ENCODE results near the gene TMTC1.

The TMTC1 gene

DNA sequence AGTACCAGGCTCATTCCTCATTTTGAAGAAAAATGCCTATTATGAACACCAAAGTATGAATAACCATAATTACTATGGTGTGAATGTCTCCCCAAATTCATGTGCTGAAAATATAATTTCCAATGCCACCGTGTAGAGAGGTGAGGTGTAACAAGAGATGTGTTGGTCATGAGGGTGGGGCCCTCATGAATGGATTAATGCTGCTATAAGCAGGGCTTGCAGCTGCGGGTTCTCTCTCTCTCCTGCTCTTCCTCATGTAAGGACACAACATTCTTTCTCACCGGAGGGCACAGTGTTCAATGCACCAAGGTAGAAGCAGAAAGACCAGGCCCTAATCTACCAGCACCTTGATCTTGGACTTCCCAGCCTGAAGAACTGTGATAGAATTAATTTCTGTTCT lies 70.0 kb downstream of the TMTC1 start:
- Histone ChIP-seq H3K27ac (ENCODE audit: low read depth, low read length, poor library complexity, severe bottlenecking) (no peak overlapping the region), H4K20me1 (ENCODE audit: insufficient read depth, low read length) (no peaks in the 10 kb centered on the region), H3K9ac (ENCODE audit: low read length) (no peak overlapping the region), H3K27me3 (ENCODE audit: insufficient read depth, low read length) (no peaks in the 10 kb centered on the region), H3K9me3 (ENCODE audit: low read length) (no peaks in the 10 kb centered on the region), H3K4me1 (ENCODE audit: insufficient read depth, low read length, severe bottlenecking) (no peaks in the 10 kb centered on the region), H3K9me2 (ENCODE audit: low read depth, low read length) (no peaks in the 10 kb centered on the region), H2AFZ (ENCODE audit: low read length) (no peak overlapping the region), H3K79me2 (ENCODE audit: insufficient read depth, low read length) (no peaks in the 10 kb centered on the region), H3F3A (ENCODE audit: insufficient read depth, low read length) (no peaks in the 10 kb centered on the region), H3K36me3 (ENCODE audit: insufficient read depth, low read length) (no peaks in the 10 kb centered on the region), H3K4me3 (ENCODE audit: low read depth, low read length, poor library complexity, severe bottlenecking) (no peak overlapping the region), H3K4me2 (ENCODE audit: low read length) (no peak overlapping the region)
- TF ChIP-seq EZH2 (IDR thresholded peaks at IDR 0.05; ENCODE audit: borderline replicate concordance, low read length), result no peak
- TF ChIP-seq, protein P1, sequence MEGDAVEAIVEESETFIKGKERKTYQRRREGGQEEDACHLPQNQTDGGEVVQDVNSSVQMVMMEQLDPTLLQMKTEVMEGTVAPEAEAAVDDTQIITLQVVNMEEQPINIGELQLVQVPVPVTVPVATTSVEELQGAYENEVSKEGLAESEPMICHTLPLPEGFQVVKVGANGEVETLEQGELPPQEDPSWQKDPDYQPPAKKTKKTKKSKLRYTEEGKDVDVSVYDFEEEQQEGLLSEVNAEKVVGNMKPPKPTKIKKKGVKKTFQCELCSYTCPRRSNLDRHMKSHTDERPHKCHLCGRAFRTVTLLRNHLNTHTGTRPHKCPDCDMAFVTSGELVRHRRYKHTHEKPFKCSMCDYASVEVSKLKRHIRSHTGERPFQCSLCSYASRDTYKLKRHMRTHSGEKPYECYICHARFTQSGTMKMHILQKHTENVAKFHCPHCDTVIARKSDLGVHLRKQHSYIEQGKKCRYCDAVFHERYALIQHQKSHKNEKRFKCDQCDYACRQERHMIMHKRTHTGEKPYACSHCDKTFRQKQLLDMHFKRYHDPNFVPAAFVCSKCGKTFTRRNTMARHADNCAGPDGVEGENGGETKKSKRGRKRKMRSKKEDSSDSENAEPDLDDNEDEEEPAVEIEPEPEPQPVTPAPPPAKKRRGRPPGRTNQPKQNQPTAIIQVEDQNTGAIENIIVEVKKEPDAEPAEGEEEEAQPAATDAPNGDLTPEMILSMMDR (IDR thresholded peaks at IDR 0.05; ENCODE audit: low read length), result no peak

DNA sequence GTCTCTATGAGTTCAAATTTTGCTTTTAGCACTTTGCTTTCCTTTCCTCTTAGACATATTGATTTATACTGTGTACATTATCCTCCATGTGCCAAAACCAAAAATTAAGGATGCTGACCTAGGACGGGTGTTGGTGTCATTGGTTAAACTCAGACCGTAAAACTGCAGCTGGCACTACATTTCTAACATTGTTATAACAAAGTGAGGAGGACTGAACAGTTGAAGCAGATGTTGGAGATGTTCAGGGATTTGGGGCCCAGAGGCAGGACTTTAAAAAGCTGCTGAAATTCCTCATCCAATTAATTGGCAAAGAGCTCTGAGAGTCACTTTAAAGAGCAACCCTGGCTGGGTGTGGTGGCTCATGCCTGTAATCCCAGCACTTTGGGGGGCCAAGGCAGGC lies 72.4 kb downstream of the TMTC1 start:
- Histone ChIP-seq H3K27me3 (ENCODE audit: insufficient read depth, low read length) (no peaks in the 10 kb centered on the region), H3K79me2 (ENCODE audit: insufficient read depth, low read length) (no peaks in the 10 kb centered on the region), H3F3A (ENCODE audit: insufficient read depth, low read length) (no peaks in the 10 kb centered on the region), H3K4me1 (ENCODE audit: insufficient read depth, low read length, severe bottlenecking) (no peaks in the 10 kb centered on the region), H3K4me2 (ENCODE audit: low read length) (no peak overlapping the region), H3K4me3 (ENCODE audit: low read depth, low read length, poor library complexity, severe bottlenecking) (no peak overlapping the region), H3K9me2 (ENCODE audit: low read depth, low read length) (no peaks in the 10 kb centered on the region), H3K9ac (ENCODE audit: low read length) (no peak overlapping the region), H3K9me3 (ENCODE audit: low read length) (no peaks in the 10 kb centered on the region), H2AFZ (ENCODE audit: low read length) (no peak overlapping the region), H4K20me1 (ENCODE audit: insufficient read depth, low read length) (no peaks in the 10 kb centered on the region), H3K36me3 (ENCODE audit: insufficient read depth, low read length) (no peaks in the 10 kb centered on the region), H3K27ac (ENCODE audit: low read depth, low read length, poor library complexity, severe bottlenecking) (no peak overlapping the region)
- TF ChIP-seq, protein P1 (IDR thresholded peaks at IDR 0.05; ENCODE audit: low read length), result no peak
- no peak for TF ChIP-seq EZH2 (IDR thresholded peaks at IDR 0.05; ENCODE audit: borderline replicate concordance, low read length)

DNA sequence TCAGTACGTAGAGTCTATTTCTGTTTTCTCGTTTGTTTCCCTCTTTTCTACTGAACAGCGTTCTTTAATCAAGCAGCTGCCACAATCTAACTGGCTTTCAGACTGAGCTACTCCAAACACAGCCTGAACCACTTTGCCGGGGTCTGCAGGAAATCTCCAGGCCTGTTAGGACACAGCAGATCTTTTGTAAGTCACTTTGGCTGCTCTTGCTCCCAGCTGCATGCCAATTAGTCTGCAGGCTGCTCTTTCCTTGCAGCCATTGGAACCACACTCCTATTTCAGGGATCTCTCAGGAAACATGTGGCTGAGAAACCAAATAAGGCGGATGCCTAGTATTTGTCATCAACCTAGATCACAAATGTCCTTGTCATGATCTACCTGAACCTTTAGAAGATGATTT lies 73.6 kb downstream of the TMTC1 start:
- Histone ChIP-seq H3K9ac (ENCODE audit: low read length) (no peak overlapping the region), H3K27me3 (ENCODE audit: insufficient read depth, low read length) (no peaks in the 10 kb centered on the region), H3K9me2 (ENCODE audit: low read depth, low read length) (no peaks in the 10 kb centered on the region), H3F3A (ENCODE audit: insufficient read depth, low read length) (no peaks in the 10 kb centered on the region), H3K4me3 (ENCODE audit: low read depth, low read length, poor library complexity, severe bottlenecking) (no peak overlapping the region), H3K4me2 (ENCODE audit: low read length) (no peak overlapping the region), H3K27ac (ENCODE audit: low read depth, low read length, poor library complexity, severe bottlenecking) (no peak overlapping the region), H3K79me2 (ENCODE audit: insufficient read depth, low read length) (no peaks in the 10 kb centered on the region), H3K9me3 (ENCODE audit: low read length) (no peaks in the 10 kb centered on the region), H4K20me1 (ENCODE audit: insufficient read depth, low read length) (no peaks in the 10 kb centered on the region), H3K36me3 (ENCODE audit: insufficient read depth, low read length) (no peaks in the 10 kb centered on the region), H3K4me1 (ENCODE audit: insufficient read depth, low read length, severe bottlenecking) (no peaks in the 10 kb centered on the region), H2AFZ (ENCODE audit: low read length) (no peak overlapping the region)
- no peak for TF ChIP-seq EZH2 (IDR thresholded peaks at IDR 0.05; ENCODE audit: borderline replicate concordance, low read length)
- TF ChIP-seq, protein P1 (IDR thresholded peaks at IDR 0.05; ENCODE audit: low read length), result no peak

Data from OCI-LY1 (cell line).